GM12878 (cell line): ENCODE results near the gene THRAP3. TPM values are rescaled to one million over a fixed set of nuclear protein-coding genes. Genes with fewer than 3 reads are reported as not detected.

Experiments used
- ATAC-seq: fragments of 200-7000 bp; cut with Tn5 transposase; 3 replicates; pipeline ENCODE4 v1.9.1; 2020; ENCODE audit warnings: mild to moderate bottlenecking, moderate library complexity
- BruUV-seq: library from RNA; stranded (reverse); fragments of 400-500 nt; replicated peaks from 2 replicates; lab custom pipeline; 2021; lab: Mats Ljungman, UMichigan
- CTCF ChIA-PET: fragments of 300-600 bp; sonication (Branson Sonifier 250); formaldehyde crosslinking; extraction: SDS; loops from one replicate; lab custom pipeline; 2021; ENCODE audit warnings: inconsistent platforms; lab: Yijun Ruan, JAX
- POLR2A ChIA-PET: fragments of 350-600 bp; formaldehyde crosslinking; extraction: SDS; loops from one replicate; lab custom pipeline; 2021; ENCODE audit warnings: inconsistent platforms; lab: Charles Lee
- RAD21 ChIA-PET: fragments of 300-600 bp; sonication (Branson Sonifier 250); formaldehyde crosslinking; loops from one replicate; lab custom pipeline; 2023; ENCODE audit warnings: antibody characterized with exemption; ENCODE audit not compliant: unreplicated experiment; lab: Charles Lee
- SMC1A ChIA-PET: fragments of 300-600 bp; sonication (Branson Sonifier 250); formaldehyde crosslinking; loops from one replicate; lab custom pipeline; 2023; ENCODE audit not compliant: unreplicated experiment, uncharacterized antibody; lab: Charles Lee
- DNase-seq: peaks from one replicate; pipeline ENCODE4 v3.0.0-alpha.2; 2011; ENCODE audit warnings: low read depth, low spot score
- FAIRE-seq: peaks from 3 replicates; lab custom pipeline; 2011; peaks lifted over from hg19 to GRCh38; lab: Jason Lieb, UNC
- H2AFZ ChIP-seq: 2 replicates; pipeline ENCODE4 v1.6.0; 2011; ENCODE audit warnings: low read depth, low read length, control low read depth; ENCODE audit not compliant: control insufficient read depth
- H3K27ac ChIP-seq: 2 replicates; pipeline ENCODE4 v1.5.1; 2011; ENCODE audit warnings: control low read depth; ENCODE audit not compliant: control insufficient read depth, insufficient read depth
- H3K27me3 ChIP-seq, 2 experiments: replicated peaks in 1 of 2; 2 replicates each; pipeline versions ENCODE4 v1.6.0 to v1.6.1; 2011; ENCODE audit warnings: low read length in 1 of 2; ENCODE audit not compliant: control insufficient read depth in 2 of 2, insufficient read depth in 2 of 2
- H3K36me3 ChIP-seq, 2 experiments: 2 replicates each; pipeline ENCODE4 v1.5.1; 2011; ENCODE audit warnings: low read length in 1 of 2; ENCODE audit not compliant: control insufficient read depth in 2 of 2, insufficient read depth in 2 of 2
- H3K4me1 ChIP-seq: 2 replicates; pipeline ENCODE4 v1.6.1; 2011; ENCODE audit warnings: mild to moderate bottlenecking, low read length, moderate library complexity, mixed read lengths; ENCODE audit not compliant: control insufficient read depth, insufficient read depth
- H3K4me2 ChIP-seq: 2 replicates; pipeline ENCODE4 v1.6.0; 2011; ENCODE audit warnings: control low read depth; ENCODE audit not compliant: control insufficient read depth, insufficient read depth
- H3K4me3 ChIP-seq: fragments of 200-600 bp; sonication (generic); 2 replicates; pipeline ENCODE4 v1.5.1; 2016
- H3K79me2 ChIP-seq: 2 replicates; pipeline ENCODE4 v1.6.0; 2011; ENCODE audit warnings: low read length; ENCODE audit not compliant: control insufficient read depth, insufficient read depth
- H3K9ac ChIP-seq: 2 replicates; pipeline ENCODE4 v1.8.0; 2011; ENCODE audit warnings: low read length, control low read depth, mixed read lengths; ENCODE audit not compliant: control insufficient read depth, insufficient read depth
- H3K9me3 ChIP-seq: replicated peaks from 3 replicates; pipeline ENCODE4 v1.5.1; 2011; ENCODE audit warnings: mild to moderate bottlenecking, low read length; ENCODE audit not compliant: control insufficient read depth, insufficient read depth
- H4K20me1 ChIP-seq: 2 replicates; pipeline ENCODE4 v1.6.0; 2011; ENCODE audit not compliant: control insufficient read depth, insufficient read depth
- BHLHE40 ChIP-seq, 2 experiments: fragments of 450-650 bp in 1 of 2; IDR thresholded peaks; 2 replicates each; pipeline ENCODE4 v1.6.1; 2011 to 2017; ENCODE audit warnings: low read depth in 2 of 2, borderline replicate concordance in 1 of 2, improper control_type of control experiment in 1 of 2, low read length in 1 of 2, mild to moderate bottlenecking in 1 of 2
- CBX5 ChIP-seq: sonication (generic); IDR thresholded peaks from 2 replicates; pipeline ENCODE4 v1.6.1; 2016; ENCODE audit warnings: low read depth, moderate library complexity, mild to moderate bottlenecking, inconsistent platforms
- CEBPB ChIP-seq, 2 experiments: fragments of 150-350 bp in 1 of 2; IDR thresholded peaks; 2 replicates each; pipeline ENCODE4 v1.6.1; 2012 to 2014; ENCODE audit warnings: low read depth in 2 of 2, low read length in 2 of 2, borderline replicate concordance in 1 of 2, inconsistent platforms in 1 of 2
- CHD2 ChIP-seq: IDR thresholded peaks from 2 replicates; pipeline ENCODE4 v1.6.1; 2011; ENCODE audit warnings: low read depth, low read length, improper control_type of control experiment, borderline replicate concordance
- KLF5 ChIP-seq: fragments of 450-650 bp; IDR thresholded peaks from 2 replicates; pipeline ENCODE4 v1.6.1; 2014; ENCODE audit warnings: mild to moderate bottlenecking; ENCODE audit not compliant: partially characterized antibody
- NFYA ChIP-seq: IDR thresholded peaks from 2 replicates; pipeline ENCODE4 v1.6.1; 2011; ENCODE audit warnings: low read depth, mild to moderate bottlenecking, low read length, improper control_type of control experiment, borderline replicate concordance
- NR2F1 ChIP-seq: fragments of 450-650 bp; conservative IDR thresholded peaks from 2 replicates; pipeline ENCODE4 v1.6.1; 2017; ENCODE audit warnings: mild to moderate bottlenecking
- NRF1 ChIP-seq: conservative IDR thresholded peaks from 2 replicates; pipeline ENCODE4 v1.6.1; 2011; ENCODE audit warnings: mild to moderate bottlenecking, low read depth, low read length, improper control_type of control experiment
- ZNF217 ChIP-seq: fragments of 450-650 bp; IDR thresholded peaks from 2 replicates; pipeline ENCODE4 v1.6.1; 2017; ENCODE audit warnings: antibody characterized with exemption, mild to moderate bottlenecking
- WGBS: methylation state at CpG from one replicate; pipeline ENCODE4 v1.1.6; 2016; ENCODE audit warnings: low lambda C conversion rate; ENCODE audit not compliant: insufficient replicate concordance, insufficient coverage; ENCODE audit errors: missing lambda C conversion rate; 5-methylcytosine and 5-hydroxymethylcytosine counted together
- in situ Hi-C: fragments of 300-500 bp; cut with MboI; formaldehyde crosslinking; loops from 9 replicates; pipeline ENCODE4 v1.14.3; 2018; ENCODE audit warnings: mixed read lengths
- intact Hi-C: fragments of 100-400 bp; cut with micrococcal nuclease; formaldehyde crosslinking; loops from one replicate; pipeline ENCODE4 v1.14.2; 2022; ENCODE audit not compliant: unreplicated experiment
- polyA plus RNA-seq, 11 experiments: library from polyadenylated mRNA; depleted of rRNA in 4 of 11; unstranded in 6 of 11; stranded (reverse) in 5 of 11; fragments of >200 nt; fragmentation: Nextera tagmentation in 4 of 11; fragmentation: Illumina TruSeq in 1 of 11; extraction: Ambion mirVana in 4 of 11; extraction: Trizol in 1 of 11; gene quantifications; 1 replicate in 1 of 11; 2 replicates in 10 of 11; pipeline versions ENCODE4 v1.2.1 to v1.2.3, GENCODE V29; 2011 to 2016; ENCODE audit warnings: inconsistent platforms in 2 of 11, missing spikeins in 2 of 11, low read depth in 1 of 11
- total RNA-seq, 4 experiments: library from RNA; depleted of rRNA in 3 of 4; stranded (reverse); fragments of >200 nt in 3 of 4; fragmentation: Illumina TruSeq in 1 of 4; extraction: Trizol in 1 of 4; gene quantifications; 2 replicates each; pipeline versions ENCODE4 v1.2.1 to v1.2.3, GENCODE V29; 2013 to 2021
- TF ChIP-seq, protein P1 (sequence below): fragments of 450-650 bp; IDR thresholded peaks from 2 replicates; pipeline ENCODE4 v1.6.1; 2017; ENCODE audit warnings: mild to moderate bottlenecking, moderate library complexity
- TF ChIP-seq, protein P2 (sequence below): IDR thresholded peaks from 2 replicates; pipeline ENCODE4 v1.6.1; 2012; ENCODE audit warnings: low read depth, low read length, improper control_type of control experiment
- TF ChIP-seq, protein P3 (sequence below): fragments of 150-350 bp; IDR thresholded peaks from 2 replicates; pipeline ENCODE4 v1.6.1; 2014; ENCODE audit warnings: mild to moderate bottlenecking, low read depth, low read length
- TF ChIP-seq, protein P4 (sequence below): fragments of 450-650 bp; IDR thresholded peaks from 2 replicates; pipeline ENCODE4 v1.6.1; 2017; ENCODE audit warnings: low read depth, mild to moderate bottlenecking, moderate library complexity

Gene THRAP3
- total and polyA plus RNA-seq, 10 of the 15 experiments (the other 5 are each of a cell fraction or from before 2014, with no cell fraction given), result 76.3 to 173 (median 136) TPM

DNA sequence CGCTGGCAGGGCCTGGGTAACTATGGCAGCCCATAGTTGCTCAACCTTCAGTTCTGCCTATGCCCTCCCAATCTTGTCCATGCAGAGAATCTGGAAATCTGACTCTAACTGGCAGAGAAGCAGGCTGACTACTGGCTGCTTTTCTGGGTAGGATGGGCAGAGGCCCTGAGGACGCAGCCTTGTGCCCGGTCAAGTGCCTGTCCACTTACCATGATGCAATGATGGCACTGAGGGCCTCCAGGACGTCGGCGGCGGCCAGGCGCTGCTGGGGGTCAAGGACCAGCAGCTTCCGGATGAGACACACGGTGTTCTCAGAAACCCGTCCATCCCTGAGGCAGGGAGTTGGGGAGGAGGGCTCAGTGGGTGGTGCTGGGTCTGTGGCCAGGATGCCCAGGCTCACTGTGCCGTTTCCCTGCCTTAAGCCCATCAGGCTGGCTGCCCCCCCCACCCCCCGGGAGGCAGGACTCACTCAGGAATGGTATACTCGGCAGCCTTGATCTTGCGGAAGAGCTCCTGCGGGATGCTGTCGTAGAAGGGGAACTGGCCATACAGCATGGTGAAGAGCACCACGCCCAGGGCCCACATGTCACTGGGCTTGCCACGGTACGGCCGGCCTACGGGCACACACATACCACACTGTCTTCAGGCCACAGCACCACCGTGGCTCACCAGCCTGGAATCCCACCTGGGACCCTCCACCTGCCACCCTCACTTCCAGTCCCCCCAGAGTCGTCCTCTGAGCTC lies 119.6 kb downstream of the THRAP3 start:
- SMC1A ChIA-PET, result interaction anchor here (2.0 to 2.8 kb wide), 3 partner anchors 24 to 78 kb away, joined by 15 to 36 read pairs (median 16); no protein-coding TSS in a partner anchor
- Histone ChIP-seq H2AFZ (no peak overlapping the region), H3K79me2 (no peaks in the 10 kb centered on the region; the same call in 1 of the 2 replicates), H3K9ac (no peak overlapping the region), H3K4me1 (peaks cover 7% of the 10 kb centered on the region), H4K20me1 (no peaks in the 10 kb centered on the region), H3K4me3 (no peak overlapping the region), H3K27ac (no peak overlapping the region), H3K9me3 (no peaks in the 10 kb centered on the region), H3K4me2 (no peak overlapping the region), H3K36me3 (peaks cover 15 to 18% of the 10 kb centered on the region in 2 experiments; a peak in 3 of 4 replicates), H3K27me3 (no peaks in the 10 kb centered on the region)
- in situ Hi-C loops (no loop called here), intact Hi-C loops (no loop called here)
- no peak for FAIRE-seq
- RAD21 ChIA-PET, result interaction anchor here (0.6 to 2.3 kb wide), 5 partner anchors 25 to 79 kb away, joined by 3 to 37 read pairs (median 15); no protein-coding TSS in a partner anchor
- 93% methylated on average over 24 of the region's 24 CpGs for WGBS
- ATAC-seq, result no peak
- DNase-seq, result no peak
- POLR2A ChIA-PET, result interaction anchor here (0.5 to 1.0 kb wide), 2 partner anchors 42 to 807 kb away, joined by 3 to 4 read pairs; no protein-coding TSS in a partner anchor
- no TSS peak for BruUV-seq
- CTCF ChIA-PET, result interaction anchor here (0.6 to 13.5 kb wide), 12 partner anchors 10 to 117 kb away, joined by 3 to 157 read pairs (median 6); partner anchors contain the start of gene SH3D21
- TF ChIP-seq BHLHE40 (IDR thresholded peaks at IDR 0.05; ENCODE audit: borderline replicate concordance in 1 of 2, low read depth in 2 of 2, low read length in 1 of 2) (no peak), KLF5 (no peak), CEBPB (IDR thresholded peaks at IDR 0.05; ENCODE audit: borderline replicate concordance in 1 of 2, low read depth in 2 of 2, low read length in 2 of 2) (no peak), NFYA (no peak), ZNF217 (no peak), NR2F1 (no peak), CHD2 (no peak), NRF1 (no peak), CBX5 (no peak)
- TF ChIP-seq, protein P1, sequence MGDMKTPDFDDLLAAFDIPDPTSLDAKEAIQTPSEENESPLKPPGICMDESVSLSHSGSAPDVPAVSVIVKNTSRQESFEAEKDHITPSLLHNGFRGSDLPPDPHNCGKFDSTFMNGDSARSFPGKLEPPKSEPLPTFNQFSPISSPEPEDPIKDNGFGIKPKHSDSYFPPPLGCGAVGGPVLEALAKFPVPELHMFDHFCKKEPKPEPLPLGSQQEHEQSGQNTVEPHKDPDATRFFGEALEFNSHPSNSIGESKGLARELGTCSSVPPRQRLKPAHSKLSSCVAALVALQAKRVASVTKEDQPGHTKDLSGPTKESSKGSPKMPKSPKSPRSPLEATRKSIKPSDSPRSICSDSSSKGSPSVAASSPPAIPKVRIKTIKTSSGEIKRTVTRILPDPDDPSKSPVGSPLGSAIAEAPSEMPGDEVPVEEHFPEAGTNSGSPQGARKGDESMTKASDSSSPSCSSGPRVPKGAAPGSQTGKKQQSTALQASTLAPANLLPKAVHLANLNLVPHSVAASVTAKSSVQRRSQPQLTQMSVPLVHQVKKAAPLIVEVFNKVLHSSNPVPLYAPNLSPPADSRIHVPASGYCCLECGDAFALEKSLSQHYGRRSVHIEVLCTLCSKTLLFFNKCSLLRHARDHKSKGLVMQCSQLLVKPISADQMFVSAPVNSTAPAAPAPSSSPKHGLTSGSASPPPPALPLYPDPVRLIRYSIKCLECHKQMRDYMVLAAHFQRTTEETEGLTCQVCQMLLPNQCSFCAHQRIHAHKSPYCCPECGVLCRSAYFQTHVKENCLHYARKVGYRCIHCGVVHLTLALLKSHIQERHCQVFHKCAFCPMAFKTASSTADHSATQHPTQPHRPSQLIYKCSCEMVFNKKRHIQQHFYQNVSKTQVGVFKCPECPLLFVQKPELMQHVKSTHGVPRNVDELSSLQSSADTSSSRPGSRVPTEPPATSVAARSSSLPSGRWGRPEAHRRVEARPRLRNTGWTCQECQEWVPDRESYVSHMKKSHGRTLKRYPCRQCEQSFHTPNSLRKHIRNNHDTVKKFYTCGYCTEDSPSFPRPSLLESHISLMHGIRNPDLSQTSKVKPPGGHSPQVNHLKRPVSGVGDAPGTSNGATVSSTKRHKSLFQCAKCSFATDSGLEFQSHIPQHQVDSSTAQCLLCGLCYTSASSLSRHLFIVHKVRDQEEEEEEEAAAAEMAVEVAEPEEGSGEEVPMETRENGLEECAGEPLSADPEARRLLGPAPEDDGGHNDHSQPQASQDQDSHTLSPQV, result no peak
- TF ChIP-seq, protein P2, sequence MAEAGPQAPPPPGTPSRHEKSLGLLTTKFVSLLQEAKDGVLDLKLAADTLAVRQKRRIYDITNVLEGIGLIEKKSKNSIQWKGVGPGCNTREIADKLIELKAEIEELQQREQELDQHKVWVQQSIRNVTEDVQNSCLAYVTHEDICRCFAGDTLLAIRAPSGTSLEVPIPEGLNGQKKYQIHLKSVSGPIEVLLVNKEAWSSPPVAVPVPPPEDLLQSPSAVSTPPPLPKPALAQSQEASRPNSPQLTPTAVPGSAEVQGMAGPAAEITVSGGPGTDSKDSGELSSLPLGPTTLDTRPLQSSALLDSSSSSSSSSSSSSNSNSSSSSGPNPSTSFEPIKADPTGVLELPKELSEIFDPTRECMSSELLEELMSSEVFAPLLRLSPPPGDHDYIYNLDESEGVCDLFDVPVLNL, result no peak
- TF ChIP-seq, protein P3, sequence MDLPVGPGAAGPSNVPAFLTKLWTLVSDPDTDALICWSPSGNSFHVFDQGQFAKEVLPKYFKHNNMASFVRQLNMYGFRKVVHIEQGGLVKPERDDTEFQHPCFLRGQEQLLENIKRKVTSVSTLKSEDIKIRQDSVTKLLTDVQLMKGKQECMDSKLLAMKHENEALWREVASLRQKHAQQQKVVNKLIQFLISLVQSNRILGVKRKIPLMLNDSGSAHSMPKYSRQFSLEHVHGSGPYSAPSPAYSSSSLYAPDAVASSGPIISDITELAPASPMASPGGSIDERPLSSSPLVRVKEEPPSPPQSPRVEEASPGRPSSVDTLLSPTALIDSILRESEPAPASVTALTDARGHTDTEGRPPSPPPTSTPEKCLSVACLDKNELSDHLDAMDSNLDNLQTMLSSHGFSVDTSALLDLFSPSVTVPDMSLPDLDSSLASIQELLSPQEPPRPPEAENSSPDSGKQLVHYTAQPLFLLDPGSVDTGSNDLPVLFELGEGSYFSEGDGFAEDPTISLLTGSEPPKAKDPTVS, result no peak
- TF ChIP-seq, protein P4, sequence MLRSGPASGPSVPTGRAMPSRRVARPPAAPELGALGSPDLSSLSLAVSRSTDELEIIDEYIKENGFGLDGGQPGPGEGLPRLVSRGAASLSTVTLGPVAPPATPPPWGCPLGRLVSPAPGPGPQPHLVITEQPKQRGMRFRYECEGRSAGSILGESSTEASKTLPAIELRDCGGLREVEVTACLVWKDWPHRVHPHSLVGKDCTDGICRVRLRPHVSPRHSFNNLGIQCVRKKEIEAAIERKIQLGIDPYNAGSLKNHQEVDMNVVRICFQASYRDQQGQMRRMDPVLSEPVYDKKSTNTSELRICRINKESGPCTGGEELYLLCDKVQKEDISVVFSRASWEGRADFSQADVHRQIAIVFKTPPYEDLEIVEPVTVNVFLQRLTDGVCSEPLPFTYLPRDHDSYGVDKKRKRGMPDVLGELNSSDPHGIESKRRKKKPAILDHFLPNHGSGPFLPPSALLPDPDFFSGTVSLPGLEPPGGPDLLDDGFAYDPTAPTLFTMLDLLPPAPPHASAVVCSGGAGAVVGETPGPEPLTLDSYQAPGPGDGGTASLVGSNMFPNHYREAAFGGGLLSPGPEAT, result no peak
